GM06990 (cell line): ENCODE data around the gene ZNF598.

Source experiments
- DNase-seq: peaks from one replicate; pipeline ENCODE4 v3.0.0-alpha.2; 2011; ENCODE audit not compliant: insufficient read length; ENCODE audit errors: extremely low read depth
- H3K27me3 ChIP-seq: replicated peaks from 2 replicates; pipeline ENCODE4 v1.6.0; 2011; ENCODE audit warnings: low read length; ENCODE audit not compliant: control insufficient read depth, insufficient read depth
- H3K36me3 ChIP-seq: 2 replicates; pipeline ENCODE4 v1.5.1; 2011; ENCODE audit warnings: low read length; ENCODE audit not compliant: control insufficient read depth, insufficient read depth
- H3K4me3 ChIP-seq: replicated peaks from 2 replicates; pipeline ENCODE4 v1.5.1; 2011; ENCODE audit warnings: low read depth, mild to moderate bottlenecking, control low read depth, low read length
- CTCF ChIP-seq: IDR thresholded peaks from 2 replicates; pipeline ENCODE4 v1.5.1; 2011; ENCODE audit warnings: low read length, control low read depth, mild to moderate bottlenecking, inconsistent platforms; ENCODE audit not compliant: insufficient read depth, poor library complexity, severe bottlenecking

ZNF598 gene

GRCh38 chr16:1950559-1950958 lies 59.1 kb downstream of the ZNF598 start:
- DNase-seq: no peak
- no peak for TF ChIP-seq CTCF
- no peaks in the 10 kb centered on the region for H3K36me3 ChIP-seq

DNA sequence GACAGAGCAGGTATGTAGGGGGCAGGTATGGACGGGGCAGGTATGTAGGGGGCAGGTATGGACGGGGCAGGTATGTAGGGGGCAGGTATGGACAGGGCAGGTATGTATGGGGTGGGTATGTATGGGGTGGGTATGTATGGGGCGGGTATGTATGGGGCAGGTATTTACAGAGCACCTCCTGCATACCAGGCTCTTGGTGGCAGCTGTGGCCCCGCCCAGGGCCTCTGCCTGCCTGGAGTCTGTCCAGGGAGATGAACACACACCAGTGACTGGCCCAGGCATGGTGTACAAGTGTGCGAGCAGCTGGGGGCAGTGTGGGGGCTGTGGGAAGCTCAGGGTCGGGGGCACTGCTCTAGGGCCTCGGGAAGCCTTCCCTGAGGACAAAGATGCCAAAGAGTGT lies 59.6 kb downstream of the ZNF598 start:
- DNase-seq: no peak
- no peak overlapping the region for H3K4me3 ChIP-seq
- H3K36me3 ChIP-seq: no peaks in the 10 kb centered on the region
- no peak for TF ChIP-seq CTCF
- no peaks in the 10 kb centered on the region for H3K27me3 ChIP-seq

More at GRCh38 chr16:1950559-1950958, 59.1 kb downstream of the ZNF598 start:
- Histone ChIP-seq H3K27me3 (no peaks in the 10 kb centered on the region), H3K4me3 (no peak overlapping the region)

DNA sequence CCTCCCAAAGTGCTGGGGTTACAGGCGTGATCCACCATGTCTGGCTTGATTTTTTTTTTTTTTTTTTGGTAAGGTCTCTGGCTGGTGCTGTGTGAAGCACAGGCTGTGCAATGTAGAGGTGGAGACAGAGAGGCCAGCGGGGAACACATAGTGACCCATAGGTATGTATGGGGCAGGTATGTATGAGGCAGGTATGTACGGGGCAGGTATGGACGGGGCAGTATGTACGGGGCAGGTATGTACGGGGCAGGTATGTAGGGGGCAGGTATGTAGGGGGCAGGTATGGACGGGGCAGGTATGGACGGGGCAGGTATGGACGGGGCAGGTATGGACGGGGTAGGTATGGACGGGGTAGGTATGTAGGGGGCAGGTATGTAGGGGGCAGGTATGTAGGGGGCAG lies 60.1 kb downstream of the ZNF598 start:
- Histone ChIP-seq H3K4me3 (no peak overlapping the region), H3K36me3 (no peaks in the 10 kb centered on the region), H3K27me3 (no peaks in the 10 kb centered on the region)
- no peak for DNase-seq
- TF ChIP-seq CTCF: no peak
